Panc1 (cell line): Measurements from ENCODE around the gene FBXL22.

Experiments
- CTCF ChIP-seq: fragments of 450-650 bp; IDR thresholded peaks from 2 replicates; pipeline ENCODE4 v1.5.1; 2017; ENCODE audit warnings: mild to moderate bottlenecking
- POLR2AphosphoS5 ChIP-seq: IDR thresholded peaks from 2 replicates; pipeline ENCODE4 v1.6.1; 2012; ENCODE audit warnings: mild to moderate bottlenecking, low read depth, low read length, moderate library complexity
- TCF7L2 ChIP-seq: IDR thresholded peaks from 2 replicates; pipeline ENCODE4 v1.6.1; 2011; ENCODE audit warnings: mild to moderate bottlenecking, low read depth, low read length, inconsistent platforms

- TF ChIP-seq POLR2AphosphoS5 = no peak
- TF ChIP-seq TCF7L2 = no peak
- no peak for TF ChIP-seq CTCF
Observed at GRCh38 chr15:63600001-63600615, 2.9 kb downstream of the FBXL22 start.
